Endothelial cell of umbilical vein (primary cell): Measurements from ENCODE around the gene GLB1L2.

ENCODE experiments used
- CTCF ChIP-seq, 2 donors: IDR thresholded peaks; 1 replicate in 1 of 2; 2 replicates in 1 of 2; pipeline ENCODE4 v1.5.1; 2011; ENCODE audit warnings: low read length in 2 of 2, mild to moderate bottlenecking in 2 of 2, moderate library complexity in 2 of 2, control low read depth in 1 of 2, inconsistent platforms in 1 of 2, low read depth in 1 of 2; ENCODE audit not compliant: insufficient read depth in 1 of 2; ENCODE audit errors: extremely low read depth in 1 of 2
- EZH2 ChIP-seq: IDR thresholded peaks from 2 replicates; pipeline ENCODE4 v1.6.1; 2012; ENCODE audit warnings: borderline replicate concordance, low read depth, mild to moderate bottlenecking, moderate library complexity, low read length, inconsistent platforms; ENCODE audit not compliant: severe bottlenecking
- GATA2 ChIP-seq: IDR thresholded peaks from 2 replicates; pipeline ENCODE4 v1.7.0; 2011; ENCODE audit warnings: low read depth, mild to moderate bottlenecking, moderate library complexity, mixed read lengths, low read length; ENCODE audit not compliant: insufficient read length, insufficient read depth
- POLR2A ChIP-seq: IDR thresholded peaks from 2 replicates; pipeline ENCODE4 v1.6.1; 2012; ENCODE audit warnings: low read depth, mild to moderate bottlenecking, control low read depth, low read length
- POLR2AphosphoS5 ChIP-seq: IDR thresholded peaks from 2 replicates; pipeline ENCODE4 v1.6.1; 2012; ENCODE audit warnings: low read depth, mild to moderate bottlenecking, control low read depth, low read length, moderate library complexity; ENCODE audit not compliant: insufficient read depth

- no peak for TF ChIP-seq CTCF (IDR thresholded peaks at IDR 0.05; ENCODE audit: extremely low read depth in 1 of 2, insufficient read depth in 1 of 2, low read depth in 1 of 2, low read length in 2 of 2)
- no peak for TF ChIP-seq POLR2A
- no peak for TF ChIP-seq GATA2
- TF ChIP-seq POLR2AphosphoS5: no peak
- no peak for TF ChIP-seq EZH2
Measured at GRCh38 chr11:134416726-134417125, 84.9 kb downstream of the GLB1L2 start.
